Measurements from ENCODE around the gene DNAH9. TPM values are rescaled to one million over a fixed set of nuclear protein-coding genes. Genes with fewer than 3 reads are reported as not detected.
A peak's percentile ranks its signal among the peaks of the same experiment; 100 is the strongest.

DNAH9 gene
- total RNA-seq, 4 donors from 2014 or later = not detected

- Histone ChIP-seq H3K27ac (no peak overlapping the region), H3K36me3 (no peaks in the 10 kb centered on the region), H3K9me3 (no peaks in the 10 kb centered on the region), H3K27me3 (no peaks in the 10 kb centered on the region), H3K4me1 (peaks cover 0 to 13% of the 10 kb centered on the region in 2 donors), H3K4me3 (no peak overlapping the region)
- in situ Hi-C loops (cut with MboI; ENCODE audit: low sequenced_read_pairs in 4 of 4) = loop anchor here in 1 of 4 donors (25.0 kb wide), 1 partner anchor 102 kb away; no protein-coding TSS in a partner anchor
- intact Hi-C loops (cut with DNase I; ENCODE audit: low total_unique reads) = no loop called here
- DNase-seq (no peak), ATAC-seq (no peak)
- TF ChIP-seq CTCF (IDR thresholded peaks at IDR 0.05 in 4 of 5, conservative IDR thresholded peaks at IDR 0.05 in 1 of 5) (no peak), POLR2A (IDR thresholded peaks at IDR 0.05) (no peak)
Measured at GRCh38 chr17:11813871-11814270, 215.6 kb downstream of the DNAH9 start.

GRCh38 chr17:11814655-11815262 is 216.5 kb downstream of the DNAH9 start:
- in situ Hi-C loops (cut with MboI; ENCODE audit: low sequenced_read_pairs in 4 of 4) = loop anchor here in 1 of 4 donors (25.0 kb wide), 1 partner anchor 102 kb away; no protein-coding TSS in a partner anchor
- H3K4me3 ChIP-seq = no peak overlapping the region
- no peak for ATAC-seq

GRCh38 chr17:11816409-11816808 is 218.1 kb downstream of the DNAH9 start:
- ATAC-seq (no peak), DNase-seq (no peak)
- Histone ChIP-seq H3K36me3 (no peaks in the 10 kb centered on the region), H3K4me1 (peaks cover 0 to 13% of the 10 kb centered on the region in 2 donors), H3K27me3 (no peaks in the 10 kb centered on the region), H3K27ac (no peak overlapping the region), H3K9me3 (no peaks in the 10 kb centered on the region), H3K4me3 (no peak overlapping the region)
- intact Hi-C loops (cut with DNase I; ENCODE audit: low total_unique reads) = no loop called here
- TF ChIP-seq CTCF (IDR thresholded peaks at IDR 0.05 in 4 of 5, conservative IDR thresholded peaks at IDR 0.05 in 1 of 5) = no peak
- TF ChIP-seq POLR2A (IDR thresholded peaks at IDR 0.05) = no peak
- in situ Hi-C loops (cut with MboI; ENCODE audit: low sequenced_read_pairs in 4 of 4) = loop anchor here in 1 of 4 donors (25.0 kb wide), 1 partner anchor 104 kb away; no protein-coding TSS in a partner anchor

More at GRCh38 chr17:11814655-11815262, 216.5 kb downstream of the DNAH9 start:
- no peaks in the 10 kb centered on the region for H3K27me3 ChIP-seq
- intact Hi-C loops (cut with DNase I; ENCODE audit: low total_unique reads) = no loop called here
- H3K36me3 ChIP-seq = no peaks in the 10 kb centered on the region
- TF ChIP-seq CTCF (IDR thresholded peaks at IDR 0.05 in 4 of 5, conservative IDR thresholded peaks at IDR 0.05 in 1 of 5) (no peak), POLR2A (IDR thresholded peaks at IDR 0.05) (no peak)
- peaks cover 0 to 13% of the 10 kb centered on the region in 2 donors for H3K4me1 ChIP-seq
- H3K9me3 ChIP-seq = no peaks in the 10 kb centered on the region
- DNase-seq = no peak
- no peak overlapping the region for H3K27ac ChIP-seq

- H3K27me3 ChIP-seq = no peaks in the 10 kb centered on the region
- peak; percentile 17 to 33 for DNase-seq
- ATAC-seq = peak; percentile 72 to 83
- peaks cover 0 to 7% of the 10 kb centered on the region in 2 donors for H3K4me1 ChIP-seq
- no peaks in the 10 kb centered on the region for H3K9me3 ChIP-seq
- no peak overlapping the region for H3K4me3 ChIP-seq
- intact Hi-C loops (cut with DNase I; ENCODE audit: low total_unique reads) = no loop called here
- in situ Hi-C loops (cut with MboI; ENCODE audit: low sequenced_read_pairs in 4 of 4) = loop anchor here in 1 of 4 donors (25.0 kb wide), 1 partner anchor 112 kb away; no protein-coding TSS in a partner anchor
- no peak overlapping the region for H3K27ac ChIP-seq
- TF ChIP-seq CTCF (IDR thresholded peaks at IDR 0.05 in 4 of 5, conservative IDR thresholded peaks at IDR 0.05 in 1 of 5) = no peak
- TF ChIP-seq POLR2A (IDR thresholded peaks at IDR 0.05) = no peak
- no peaks in the 10 kb centered on the region for H3K36me3 ChIP-seq
Measured at GRCh38 chr17:11823862-11824261, 225.6 kb downstream of the DNAH9 start.

Measured in gastrocnemius medialis (tissue), 4 donors.